SKM-1 (cell line): Measurements from ENCODE around the gene KITLG.
"Not testable (repeated sequence)": the region's sequence is repeated elsewhere in the genome, so short reads cannot be mapped to it uniquely, and the experiment has no call there.

Experiments
- DNase-seq: peaks from one replicate; lab custom pipeline; 2025; ENCODE audit not compliant: unreplicated experiment; lab: John Stamatoyannopoulos, UW

KITLG gene

GRCh38 chr12:88544991-88545980 is 35.0 kb downstream of the KITLG start:
- DNase-seq = no peak

GRCh38 chr12:88539893-88540292 is 40.4 kb downstream of the KITLG start:
- DNase-seq = no peak

GRCh38 chr12:88538697-88539096 is 41.6 kb downstream of the KITLG start:
- DNase-seq = no peak

GRCh38 chr12:88538250-88538649 is 42.0 kb downstream of the KITLG start:
- DNase-seq = no peak

DNA sequence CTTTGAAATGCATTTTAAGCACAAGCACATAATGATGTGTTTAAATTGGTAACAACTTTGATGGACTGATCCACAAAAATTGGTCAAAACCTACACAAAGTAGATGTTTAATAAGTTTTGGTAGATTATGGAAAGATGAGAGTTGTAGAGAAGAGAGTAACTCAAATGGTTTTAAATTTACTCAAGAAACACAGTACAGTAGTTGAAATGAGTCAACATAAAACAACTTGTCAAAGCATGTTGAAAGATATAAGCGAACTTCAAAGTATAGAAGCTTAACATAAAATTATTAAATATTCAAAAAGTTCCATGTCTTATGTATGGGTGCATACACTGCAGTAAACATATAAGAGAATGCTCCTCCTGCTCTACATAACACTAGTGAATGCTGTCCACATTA is 49.4 kb downstream of the KITLG start:
- no peak for DNase-seq

GRCh38 chr12:88529531-88530488 is 50.5 kb downstream of the KITLG start:
- DNase-seq = no peak

GRCh38 chr12:88522961-88523360 is 57.3 kb downstream of the KITLG start:
- no peak for DNase-seq

DNA sequence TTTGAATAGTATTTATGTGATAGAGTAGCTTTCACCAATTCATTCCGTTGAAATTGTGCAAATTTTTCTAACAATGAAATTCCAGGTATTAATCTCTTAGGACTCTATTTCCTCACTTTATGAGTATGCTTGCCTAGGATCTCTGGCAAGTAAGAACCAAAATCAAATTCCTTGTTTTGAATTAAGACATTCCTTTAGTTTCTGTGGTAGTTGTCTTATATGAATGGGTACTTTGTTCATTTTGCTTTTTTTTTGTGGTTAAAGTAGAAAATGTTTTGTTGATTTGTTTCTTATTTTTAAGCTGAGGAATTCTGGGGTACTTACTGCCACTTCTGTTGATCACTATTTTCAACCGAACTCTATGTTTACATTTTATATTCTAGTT is 59.8 kb downstream of the KITLG start:
- DNase-seq = no peak

DNA sequence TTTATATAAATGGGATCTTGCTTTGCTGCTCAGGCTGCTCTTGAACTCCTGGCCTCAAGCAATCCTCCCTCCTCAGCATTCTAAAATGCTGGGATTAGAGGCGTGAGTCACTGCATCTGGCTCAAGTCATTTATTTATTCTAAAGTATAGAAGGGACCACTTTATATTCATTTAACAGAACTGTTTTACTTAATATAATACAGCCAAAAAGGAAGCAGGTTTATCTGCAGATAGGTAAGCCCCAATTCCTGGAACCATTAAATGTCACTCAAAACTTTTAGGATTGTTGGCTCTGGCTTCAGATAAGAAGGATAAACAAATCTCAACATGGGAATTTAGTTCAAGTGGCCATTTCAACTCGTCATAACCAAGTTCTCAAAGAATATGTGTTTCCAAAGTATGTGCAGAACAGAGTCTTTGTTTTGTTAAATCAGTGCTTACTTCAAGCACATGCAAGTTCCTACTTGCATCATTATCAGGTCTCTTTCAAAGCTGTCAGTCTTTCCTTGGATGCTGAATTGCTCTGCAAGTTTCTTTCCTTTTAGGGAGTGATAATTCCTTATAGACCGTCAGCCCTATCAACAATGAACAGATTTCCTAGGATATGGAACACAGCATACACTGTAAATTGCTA is 60.4 kb downstream of the KITLG start:
- DNase-seq = no peak

DNA sequence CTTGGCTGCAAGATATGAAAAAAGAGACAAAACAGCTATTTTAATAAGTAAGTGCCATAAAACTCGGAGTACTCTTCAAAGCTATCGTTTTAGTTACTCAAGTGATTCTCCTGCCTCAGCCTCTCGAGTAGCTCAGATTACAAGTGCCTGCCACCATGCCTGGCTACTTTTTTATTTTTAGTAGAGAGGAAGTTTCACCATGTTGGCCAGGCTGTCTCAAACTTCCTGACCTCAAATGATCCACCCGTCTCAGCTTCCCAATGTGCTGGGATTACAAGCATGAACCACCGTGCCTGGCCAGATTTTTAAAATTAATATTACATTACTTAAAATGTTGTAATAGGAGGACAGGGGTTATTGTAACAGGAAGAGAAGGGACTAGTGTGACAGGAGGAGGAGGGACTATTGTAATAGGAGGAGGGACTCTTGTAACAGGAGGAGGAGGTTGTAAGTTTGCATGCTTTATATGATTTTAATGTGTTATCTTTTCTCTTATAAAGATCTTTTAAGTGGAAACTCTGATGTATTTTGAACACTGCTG is 61.3 kb downstream of the KITLG start:
- DNase-seq = peak; percentile 3

GRCh38 chr12:88516811-88517210 is 63.5 kb downstream of the KITLG start:
- DNase-seq = no peak

- DNase-seq = no peak
Measured at GRCh38 chr12:88510843-88511242, 69.4 kb downstream of the KITLG start.

DNA sequence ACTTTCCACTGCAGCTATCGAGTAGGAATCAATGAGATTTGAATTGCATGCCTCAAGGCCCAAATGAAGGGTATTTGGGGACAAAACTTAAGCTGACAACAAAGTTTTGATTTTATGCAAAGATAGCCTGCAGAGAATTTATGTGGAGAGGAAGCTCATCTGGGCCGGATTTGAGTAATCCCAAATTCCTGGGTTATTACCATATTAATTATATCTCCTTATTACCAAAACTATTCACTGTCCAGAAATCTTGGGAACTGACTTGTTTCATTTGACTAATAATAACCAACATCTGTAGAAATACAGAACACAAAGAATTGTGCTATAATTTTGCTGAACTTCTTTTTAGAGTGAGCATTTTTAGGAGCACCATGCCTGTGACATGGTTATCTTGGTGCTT is 70.4 kb downstream of the KITLG start:
- DNase-seq = no peak

DNA sequence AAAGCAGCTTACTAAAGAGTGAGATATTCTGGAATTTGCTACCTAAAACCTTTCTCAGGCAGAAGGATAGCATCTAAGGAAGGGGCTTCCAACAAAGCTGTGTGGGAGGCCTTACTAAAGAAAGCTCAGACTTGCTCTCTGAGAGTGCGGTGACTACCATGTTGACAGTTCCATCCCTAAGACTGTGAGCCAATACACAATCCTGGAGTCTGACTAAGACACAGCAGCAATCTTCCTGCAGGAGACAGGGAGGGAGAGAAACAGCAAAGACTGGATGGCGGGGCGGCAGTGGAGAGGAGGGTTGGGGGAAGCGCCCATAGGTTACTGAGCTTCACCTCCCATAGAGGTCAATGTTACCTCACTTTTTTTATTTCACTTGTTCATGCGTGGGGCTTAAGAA is 70.9 kb downstream of the KITLG start:
- DNase-seq = no peak

- DNase-seq = not testable (repeated sequence)
Measured at GRCh38 chr12:88507851-88508250, 72.4 kb downstream of the KITLG start.

GRCh38 chr12:88507270-88507669 is 73.0 kb downstream of the KITLG start:
- DNase-seq = no peak

DNA sequence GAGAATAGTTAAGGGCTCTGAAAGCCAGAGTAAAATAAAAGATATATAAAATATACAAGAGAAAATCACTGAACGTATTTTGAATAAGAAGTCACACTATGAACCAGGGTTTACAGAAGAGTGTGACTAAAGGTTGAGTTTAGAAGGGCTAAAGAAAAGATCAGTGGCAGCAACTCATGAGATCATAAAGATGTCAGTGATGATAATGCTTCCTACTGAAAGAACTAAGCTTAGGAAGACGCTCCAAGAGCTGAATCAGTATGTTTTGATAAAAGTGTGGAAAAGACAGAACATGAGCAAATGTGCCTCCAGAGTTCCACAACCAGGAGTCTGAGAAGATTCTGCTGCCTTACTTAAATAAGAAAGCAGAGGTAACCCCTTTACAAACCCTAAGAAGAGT is 74.6 kb downstream of the KITLG start:
- no peak for DNase-seq

DNA sequence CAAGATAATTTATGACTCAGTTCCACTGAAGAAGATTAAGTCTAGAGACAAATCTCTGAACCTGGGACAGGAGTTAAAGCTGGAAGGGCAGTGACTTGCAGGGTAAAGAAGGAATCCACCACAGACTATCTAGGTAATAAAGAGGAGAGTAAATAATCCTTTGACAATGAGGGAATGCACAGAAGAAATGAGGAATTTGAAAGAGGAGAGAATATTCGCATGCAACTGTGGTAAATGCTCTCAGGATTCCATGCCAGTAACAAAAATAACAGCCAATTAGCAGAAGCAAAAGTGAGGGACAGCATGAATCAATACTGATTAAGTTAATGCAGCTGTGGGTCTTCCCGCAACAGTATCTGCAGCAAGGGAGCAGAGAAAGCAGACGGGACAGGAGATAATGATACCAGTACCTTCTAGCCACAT is 77.0 kb downstream of the KITLG start:
- DNase-seq = no peak

GRCh38 chr12:88501972-88502938 is 78.0 kb downstream of the KITLG start:
- no peak for DNase-seq

GRCh38 chr12:88496891-88497371 is 83.3 kb downstream of the KITLG start:
- DNase-seq = no peak
